Stimulated activated CD4-positive, alpha-beta T cell treated with anti-CD3 and anti-CD28 coated beads, Interleukin-1b, Interleukin-23, amount 100 ng/mL, for 1 hour (primary cell): ENCODE measurements around the gene FTO.
"Not testable (repeated sequence)": the region's sequence is repeated elsewhere in the genome, so short reads cannot be mapped to it uniquely, and the experiment has no call there.

ENCODE experiments used
- DNase-seq, 2 donors: peaks; one replicate each; pipeline ENCODE4 v3.0.0-alpha.2; 2020; ENCODE audit warnings: low read depth in 2 of 2

The FTO gene

DNA sequence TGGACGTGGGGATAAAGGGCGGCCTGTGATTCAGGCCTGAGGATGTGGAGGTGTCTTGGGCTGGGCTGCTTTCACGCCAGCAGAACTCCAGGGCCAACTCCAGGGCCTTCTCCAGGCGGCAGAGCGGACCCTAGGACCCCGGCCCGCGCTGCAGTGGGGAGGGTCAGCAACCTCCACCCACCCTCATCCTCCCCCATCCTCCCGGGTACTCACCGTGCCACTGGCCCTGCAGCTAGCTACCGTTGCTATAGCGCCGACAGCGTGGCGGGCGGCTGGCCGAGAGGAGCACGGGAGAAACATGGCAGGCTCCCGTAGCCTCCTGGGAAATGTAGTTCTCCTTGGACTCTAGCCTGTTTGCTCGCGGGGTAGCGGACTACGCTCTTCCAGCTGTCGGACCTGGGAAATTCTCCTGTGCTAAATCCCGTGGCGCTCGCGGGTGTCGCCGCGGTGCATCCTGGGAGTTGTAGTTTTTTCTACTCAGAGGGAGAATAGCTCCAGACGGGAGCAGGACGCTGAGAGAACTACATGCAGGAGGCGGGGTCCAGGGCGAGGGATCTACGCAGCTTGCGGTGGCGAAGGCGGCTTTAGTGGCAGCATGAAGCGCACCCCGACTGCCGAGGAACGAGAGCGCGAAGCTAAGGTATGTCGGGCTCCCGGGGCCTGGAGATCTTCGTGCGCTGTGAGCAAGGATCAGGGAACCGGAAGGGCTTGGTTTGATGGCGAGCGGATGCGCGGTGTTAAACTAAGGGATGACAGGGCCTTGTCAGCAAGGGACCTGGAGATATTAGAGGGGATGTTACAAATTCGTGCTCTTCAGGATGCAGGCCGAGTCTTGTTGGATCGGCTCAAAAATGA is at the start of gene FTO, which contains the start of gene RPGRIP1L:
Gene FTO, plus strand, starts transcription at position 567 of the 855 bp plus-strand sequence.
Gene RPGRIP1L, minus strand, starts transcription at position 270 of the 855 bp plus-strand sequence. CDS start 3,136 bp downstream, outside the sequence.
- DNase-seq, result peak; percentile 83 to 97

- DNase-seq, result no peak
Observed at GRCh38 chr16:53654946-53655345, 49.0 kb upstream of the FTO start.

DNA sequence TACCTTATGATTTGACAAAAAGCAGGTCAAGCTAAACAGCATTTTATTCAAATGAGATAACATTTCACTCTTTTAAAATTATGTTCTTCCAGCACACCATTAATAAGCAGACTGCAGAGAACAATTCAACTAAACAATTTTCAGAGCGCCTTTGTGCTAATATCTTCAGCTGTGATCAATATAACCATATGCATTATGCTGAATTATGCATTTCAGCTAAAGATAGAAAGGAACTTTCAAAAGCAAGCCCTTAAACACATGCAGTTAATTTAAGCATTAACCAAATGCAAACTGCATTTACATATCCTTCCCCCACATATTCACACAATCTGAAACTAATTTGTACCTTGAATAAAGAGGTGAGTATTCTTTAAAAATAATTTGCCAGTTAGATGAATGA is 41.9 kb upstream of the FTO start:
- DNase-seq, result no peak

DNA sequence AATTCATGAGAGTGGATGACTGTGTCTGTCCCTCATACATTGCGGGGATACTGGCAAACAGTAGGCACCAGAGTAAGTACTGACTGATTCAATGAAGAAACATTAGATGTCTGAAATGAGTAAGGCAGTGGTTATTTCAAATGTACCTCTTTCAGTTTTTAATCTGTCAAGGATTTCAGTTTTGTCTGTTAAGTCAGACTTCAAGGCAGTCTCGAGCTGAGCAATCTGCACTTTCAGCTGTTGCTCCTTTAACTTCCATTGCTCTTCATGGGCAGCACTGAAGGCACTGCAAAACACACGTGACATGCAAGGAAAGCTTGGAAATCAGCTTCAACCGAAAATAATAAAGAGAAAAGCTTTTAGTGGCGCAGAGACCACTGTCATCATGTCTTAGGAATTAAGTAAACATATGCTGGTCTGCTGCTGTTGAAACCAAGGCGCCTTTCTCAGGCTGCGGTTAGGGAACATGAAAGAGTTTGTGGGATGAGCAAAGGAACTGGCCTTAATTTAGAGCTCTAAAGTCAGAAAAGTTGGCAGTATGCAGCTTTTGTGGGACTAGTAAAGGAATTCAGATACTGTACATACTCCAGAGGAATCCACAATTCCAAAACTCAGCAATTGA is 39.1 kb upstream of the FTO start:
- no peak for DNase-seq

GRCh38 chr16:53666786-53667415 is 37.1 kb upstream of the FTO start:
- DNase-seq, result no peak

GRCh38 chr16:53668869-53669268 is 35.1 kb upstream of the FTO start:
- DNase-seq, result no peak

DNA sequence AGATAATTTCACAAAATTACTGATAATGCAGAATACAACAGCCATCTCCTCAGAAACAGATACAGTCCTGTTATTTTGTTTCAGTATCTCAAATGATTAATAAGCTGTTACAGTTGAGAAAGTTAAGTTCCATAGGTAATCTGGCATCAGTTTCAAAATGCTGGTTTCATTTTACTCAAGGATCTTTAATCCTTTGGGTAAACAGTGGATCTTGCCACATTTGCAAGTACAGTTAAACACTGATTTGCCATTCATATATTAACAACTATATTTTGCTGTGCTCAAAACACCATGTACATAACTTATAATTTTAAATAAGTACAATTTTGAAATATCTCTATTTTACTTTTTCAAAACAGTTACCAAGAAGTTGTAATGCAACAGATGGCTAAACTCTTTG is 31.5 kb upstream of the FTO start:
- no peak for DNase-seq

DNA sequence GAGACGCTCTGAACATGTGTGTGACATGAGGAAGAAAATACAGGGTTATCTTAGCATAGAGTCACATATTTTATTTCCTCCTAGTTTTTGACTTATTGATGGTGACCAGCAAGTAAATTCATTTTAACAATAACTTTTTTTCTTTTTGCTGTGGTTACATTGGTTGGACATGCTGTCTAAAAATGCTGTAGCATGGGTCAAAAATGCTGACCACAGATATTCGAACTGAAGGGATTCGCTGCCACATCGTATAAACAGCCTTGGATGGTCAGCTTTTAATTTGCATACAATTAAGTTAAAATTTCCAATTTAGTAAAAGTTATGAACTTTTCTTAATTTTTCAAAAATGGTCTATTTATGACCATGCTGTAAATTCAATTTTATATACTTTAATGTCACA is 30.8 kb upstream of the FTO start:
- DNase-seq, result no peak

DNA sequence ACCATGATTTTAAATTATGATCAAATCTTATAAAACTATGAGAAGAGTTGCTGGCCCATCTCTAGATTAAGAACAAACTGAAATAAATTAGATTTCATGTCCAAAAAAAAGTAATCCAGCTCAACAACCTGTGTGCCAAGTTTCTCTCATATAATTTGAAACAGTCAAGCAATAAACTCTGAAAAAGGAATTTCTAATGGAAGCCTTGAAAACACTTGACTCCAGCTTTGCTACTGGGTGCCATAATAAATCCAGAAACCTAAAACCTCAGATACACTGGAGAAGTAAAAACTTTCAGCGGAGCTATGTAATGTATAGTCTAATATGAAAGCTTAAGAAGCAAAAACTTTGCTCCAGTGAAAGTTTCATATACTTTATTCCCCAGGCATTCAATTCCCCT is 25.8 kb upstream of the FTO start:
- no peak for DNase-seq

DNA sequence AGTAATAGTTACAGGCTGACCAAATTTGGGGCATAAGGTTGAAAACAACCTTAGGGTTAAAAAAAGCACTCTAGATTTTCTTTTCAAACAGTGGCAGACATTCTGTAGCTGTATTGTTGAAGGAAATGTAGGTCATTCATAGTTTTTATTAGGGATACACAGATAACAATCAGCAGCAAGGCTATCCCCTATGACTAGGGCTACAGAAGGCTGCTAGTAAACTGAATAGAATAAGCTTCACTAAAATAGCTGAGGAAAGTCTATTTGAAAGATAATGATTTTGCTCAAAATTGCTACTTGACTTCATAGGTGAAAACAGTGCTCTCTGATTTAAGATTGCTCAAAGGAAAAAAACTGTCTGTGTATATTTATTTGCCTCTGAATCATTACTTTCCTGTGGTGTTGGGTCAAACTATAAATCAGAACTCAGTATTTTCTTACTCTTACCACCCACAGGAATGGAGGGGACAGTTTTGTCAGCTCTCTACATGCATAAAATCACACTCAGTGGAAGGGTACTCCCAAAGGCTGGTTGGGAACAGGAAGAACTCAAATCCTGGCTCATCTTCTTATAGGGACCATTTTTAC is 25.1 kb upstream of the FTO start:
- no peak for DNase-seq

GRCh38 chr16:53680756-53681155 is 23.2 kb upstream of the FTO start:
- no peak for DNase-seq

DNA sequence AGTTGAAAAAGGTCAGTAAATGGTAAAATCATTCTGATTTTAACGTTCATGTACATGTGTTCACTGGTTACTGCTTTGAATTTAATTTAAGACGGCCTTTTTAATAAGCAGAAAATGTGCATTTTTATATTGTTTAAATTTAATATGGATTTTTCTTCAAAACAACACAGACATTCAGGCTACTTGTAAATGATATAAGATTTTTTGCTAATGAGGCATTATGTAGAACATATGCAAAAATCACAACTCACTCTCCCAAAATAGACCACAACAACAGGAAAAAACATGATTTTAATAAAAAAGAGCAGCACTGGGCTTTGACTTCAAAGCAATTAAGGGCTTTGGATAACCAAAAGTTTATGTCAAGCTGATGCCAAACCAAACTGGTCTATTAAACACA is 22.6 kb upstream of the FTO start:
- DNase-seq, result no peak

- DNase-seq, result not testable (repeated sequence)
Observed at GRCh38 chr16:53685334-53685733, 18.6 kb upstream of the FTO start.

DNA sequence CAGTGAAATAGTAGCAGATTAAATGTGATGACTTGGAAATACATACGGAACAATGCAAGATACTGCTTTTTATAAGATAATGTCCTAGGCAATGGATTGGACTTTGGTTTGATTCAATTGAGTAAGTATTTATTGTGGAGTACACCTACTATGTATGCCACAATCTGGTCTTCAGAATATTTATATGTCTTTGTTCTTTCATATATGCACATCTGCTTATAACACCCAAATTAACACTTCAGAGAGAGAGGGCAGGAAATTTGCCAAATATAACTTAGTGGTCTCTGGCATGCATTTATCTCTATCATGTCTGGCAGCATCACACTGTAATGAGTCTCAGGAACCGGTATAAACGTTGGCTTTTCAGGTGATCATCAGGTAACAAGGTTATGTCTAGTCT is 17.2 kb upstream of the FTO start:
- no peak for DNase-seq

DNA sequence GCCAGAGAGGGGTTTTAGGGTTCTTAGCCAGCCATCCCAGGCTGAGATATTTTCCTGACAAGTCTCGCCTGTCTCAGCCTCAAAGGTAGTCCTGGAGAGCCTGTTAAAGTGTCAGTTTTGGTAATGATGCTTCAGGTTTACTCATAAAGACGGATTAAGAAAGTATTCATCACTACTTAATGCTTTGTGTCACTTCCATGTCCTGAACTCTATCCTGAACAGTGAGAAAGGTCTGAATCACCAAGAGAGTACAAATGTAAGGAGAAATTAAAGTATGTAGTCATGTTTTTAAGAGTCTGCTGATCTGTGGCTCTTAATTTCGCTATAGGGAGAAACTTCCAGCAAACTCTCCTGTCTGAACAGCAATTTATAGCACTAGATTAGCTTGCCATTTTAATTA is 14.3 kb upstream of the FTO start:
- no peak for DNase-seq

DNA sequence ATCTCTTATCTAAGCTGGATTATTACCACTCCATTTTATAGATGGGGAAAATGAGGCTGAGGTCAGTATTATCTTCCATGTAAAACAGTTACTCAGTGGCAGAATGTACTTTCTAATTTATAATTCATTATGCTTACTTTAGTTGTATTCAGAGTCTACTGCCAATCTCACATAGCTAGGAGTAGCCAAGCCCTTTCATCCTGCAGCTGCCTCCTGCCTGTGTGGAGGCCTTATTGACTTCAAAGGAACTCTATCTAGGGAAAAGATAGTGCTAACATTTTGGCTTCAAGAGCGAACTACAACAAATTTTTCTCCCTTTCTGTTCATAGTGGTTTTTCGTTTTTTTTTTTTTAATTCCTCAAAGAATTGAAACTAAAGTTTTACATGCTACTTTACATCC is 13.2 kb upstream of the FTO start:
- no peak for DNase-seq

DNA sequence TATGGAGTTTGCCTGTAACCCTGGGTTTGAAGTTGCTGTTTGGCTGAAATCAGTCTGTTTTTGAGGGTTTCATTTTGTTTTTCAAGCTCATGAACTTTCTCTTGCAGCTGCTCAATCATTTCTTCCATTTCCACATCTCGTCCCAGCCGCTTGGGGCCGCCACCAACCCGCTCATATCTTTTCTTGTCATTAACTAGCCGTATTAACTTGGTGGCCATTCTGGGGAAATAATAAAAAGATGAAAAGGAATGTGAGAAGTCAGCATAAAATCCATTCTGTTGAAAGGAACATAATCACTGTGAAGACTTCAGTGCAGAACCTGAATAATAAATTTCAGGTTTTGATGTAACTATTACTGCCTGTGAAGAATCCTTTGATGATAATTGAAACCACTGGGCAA is 11.8 kb upstream of the FTO start:
- DNase-seq, result no peak

GRCh38 chr16:53693320-53693719 is 10.6 kb upstream of the FTO start:
- DNase-seq, result no peak

DNA sequence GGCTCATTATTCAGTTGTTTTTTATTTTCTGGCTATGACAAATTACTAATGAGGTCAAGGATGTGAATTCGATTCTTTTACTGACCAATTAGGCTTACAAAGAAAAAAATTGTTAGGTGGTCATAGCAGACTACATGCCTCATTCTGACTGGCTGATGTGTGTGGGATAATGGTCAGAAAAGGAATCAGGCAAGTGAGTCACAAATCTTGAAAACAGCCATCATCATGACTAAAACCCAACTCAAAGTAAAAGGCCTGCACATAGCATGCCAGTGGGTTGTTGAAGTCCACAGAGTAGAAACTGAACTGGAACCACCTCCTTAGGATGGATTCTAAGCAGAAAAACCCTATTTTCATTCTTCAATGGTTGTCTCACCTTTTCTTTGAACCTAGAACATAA is 8.9 kb upstream of the FTO start:
- no peak for DNase-seq

GRCh38 chr16:53698271-53698670 is 5.7 kb upstream of the FTO start:
- not testable (repeated sequence) for DNase-seq

DNA sequence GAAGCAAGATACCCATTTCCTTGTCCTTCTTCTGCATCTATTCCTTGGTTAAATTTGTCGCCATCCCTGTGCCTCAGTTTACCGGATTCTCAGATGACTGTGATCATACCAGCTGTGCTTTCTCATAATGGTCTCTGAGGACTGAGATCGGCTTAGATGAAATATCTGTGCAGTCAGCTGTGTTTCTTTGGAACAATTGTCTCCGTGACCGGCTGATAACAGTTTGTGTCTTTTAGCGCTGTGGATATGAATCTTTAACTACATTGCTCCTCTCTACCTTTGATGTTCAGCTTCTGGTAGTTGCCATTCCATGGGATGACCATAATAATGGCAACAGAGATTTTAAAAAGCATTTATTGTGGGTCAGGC is 473 bp downstream of the FTO start:
- DNase-seq, result no peak

DNA sequence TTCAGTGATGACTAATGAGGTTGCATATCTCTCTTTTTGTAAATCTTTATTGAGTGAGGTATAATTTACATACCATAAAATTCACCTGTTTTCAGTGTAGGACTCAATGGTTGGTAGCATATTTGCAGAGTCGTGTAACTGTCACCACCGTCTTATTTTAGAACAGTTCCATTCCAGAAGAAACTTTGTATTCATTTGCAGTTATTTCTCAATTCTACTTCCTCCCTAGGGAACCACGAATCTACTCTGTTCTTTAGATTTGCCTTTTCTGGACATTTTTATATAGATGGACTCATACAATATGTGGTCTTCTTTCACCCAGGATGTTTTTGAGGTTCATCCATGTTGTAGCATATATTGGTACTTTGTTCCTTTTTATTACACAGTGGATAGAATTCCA is 3.7 kb downstream of the FTO start:
- no peak for DNase-seq

DNA sequence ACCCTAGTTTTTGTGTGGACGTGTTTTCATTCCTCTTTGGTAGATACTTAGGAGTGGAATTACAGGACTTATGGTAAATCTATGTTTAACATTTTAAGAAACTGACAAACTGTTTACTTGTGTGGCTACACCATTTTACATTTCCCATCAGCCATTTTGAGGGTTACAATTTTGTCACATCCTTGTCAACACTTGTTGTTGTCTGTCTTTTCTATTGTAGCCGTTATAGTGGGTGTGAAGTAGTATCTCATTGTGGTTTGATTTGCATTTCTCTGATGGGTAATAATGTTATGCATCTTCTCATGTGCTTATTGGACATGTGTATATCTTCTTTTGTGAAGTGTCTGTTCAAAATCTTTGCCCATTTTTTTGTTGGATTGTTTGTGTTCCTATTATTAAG is 4.5 kb downstream of the FTO start:
- DNase-seq, result no peak
